GM21576 (cell line): Measurements from ENCODE around the gene ATXN1.

ENCODE experiments used
- ATAC-seq: cut with Tn5 transposase; IDR thresholded peaks from one replicate; pipeline ENCODE4 v1.9.1; 2021; ENCODE audit warnings: mild to moderate bottlenecking, moderate library complexity; ENCODE audit not compliant: unreplicated experiment

The ATXN1 gene

DNA sequence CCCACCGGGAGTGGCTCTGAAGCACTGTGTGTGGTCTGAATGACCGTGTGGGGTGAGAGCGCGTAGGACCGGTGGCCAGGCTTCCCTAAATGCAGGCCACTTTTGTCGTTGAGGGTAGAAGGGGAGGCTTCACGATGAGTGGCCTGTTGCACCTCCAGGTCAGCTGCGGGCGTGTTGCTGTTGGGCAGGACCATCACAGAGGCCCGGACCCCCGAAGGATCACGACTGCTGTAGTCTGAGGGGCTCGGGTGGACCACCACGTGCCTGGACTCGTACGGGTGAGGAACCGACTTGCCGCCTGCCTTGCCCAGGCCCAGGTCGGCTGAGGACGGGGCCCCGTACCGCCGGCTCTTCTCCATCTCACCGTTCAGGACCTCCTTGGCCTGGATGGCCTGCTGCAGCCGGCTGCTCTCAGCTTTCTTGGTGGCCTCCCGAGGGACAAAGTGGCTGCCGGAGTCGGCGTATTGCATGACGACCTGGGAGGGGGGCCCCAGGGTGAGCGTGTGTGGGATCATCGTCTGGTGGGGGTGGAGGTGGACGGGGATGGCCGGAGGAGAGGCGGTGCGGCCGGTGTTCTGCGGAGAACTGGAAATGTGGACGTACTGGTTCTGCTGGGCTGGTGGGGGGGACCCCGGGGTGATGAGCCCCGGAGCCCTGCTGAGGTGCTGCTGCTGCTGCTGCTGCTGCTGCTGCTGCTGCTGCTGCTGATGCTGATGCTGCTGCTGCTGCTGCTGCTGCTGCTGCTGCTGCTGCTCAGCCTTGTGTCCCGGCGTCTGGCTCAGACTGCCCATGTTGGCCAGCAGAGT is 434.1 kb downstream of the ATXN1 start:
- no peak for ATAC-seq

DNA sequence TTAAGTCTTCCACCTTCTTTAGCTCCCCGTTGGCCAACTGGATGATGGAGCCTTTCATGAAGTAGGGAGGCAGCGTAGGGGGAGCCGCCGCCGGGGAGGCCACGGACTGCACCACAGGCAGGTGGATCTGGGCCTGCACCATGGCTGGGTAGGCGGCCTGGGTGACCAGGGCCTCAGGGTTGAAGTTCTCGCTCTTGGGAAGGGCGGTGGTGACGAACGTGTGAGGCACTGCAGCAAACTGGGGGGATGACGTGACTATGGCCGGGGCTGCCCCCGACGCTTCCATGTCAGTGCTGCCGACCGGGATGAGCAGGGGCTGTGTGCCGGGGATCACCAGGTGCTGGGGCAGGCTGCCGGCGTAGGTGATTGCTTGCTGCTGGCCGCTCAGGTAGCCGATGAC is 434.7 kb downstream of the ATXN1 start:
- no peak for ATAC-seq

- ATAC-seq = no peak
Measured at GRCh38 chr6:16324606-16325225, 436.5 kb downstream of the ATXN1 start.

DNA sequence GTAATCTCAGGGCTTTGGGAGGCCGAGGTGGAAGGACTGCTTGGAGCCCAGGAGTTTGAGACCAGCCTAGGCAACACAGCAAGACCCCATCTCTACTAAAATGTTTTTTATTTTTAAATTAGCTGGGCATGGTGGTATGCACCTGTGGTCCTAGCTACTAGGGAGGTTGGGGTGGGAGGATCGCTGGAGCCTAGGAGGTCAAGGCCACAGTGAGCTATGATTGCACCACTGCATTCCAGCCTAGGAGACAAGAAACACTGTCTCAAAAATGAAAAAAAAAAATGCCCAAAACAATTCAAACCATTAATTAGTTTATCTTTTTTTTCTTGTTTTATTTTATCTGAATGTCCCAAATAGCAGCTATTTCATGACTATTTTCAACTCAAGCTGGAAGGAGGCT is 437.1 kb downstream of the ATXN1 start:
- ATAC-seq = no peak

DNA sequence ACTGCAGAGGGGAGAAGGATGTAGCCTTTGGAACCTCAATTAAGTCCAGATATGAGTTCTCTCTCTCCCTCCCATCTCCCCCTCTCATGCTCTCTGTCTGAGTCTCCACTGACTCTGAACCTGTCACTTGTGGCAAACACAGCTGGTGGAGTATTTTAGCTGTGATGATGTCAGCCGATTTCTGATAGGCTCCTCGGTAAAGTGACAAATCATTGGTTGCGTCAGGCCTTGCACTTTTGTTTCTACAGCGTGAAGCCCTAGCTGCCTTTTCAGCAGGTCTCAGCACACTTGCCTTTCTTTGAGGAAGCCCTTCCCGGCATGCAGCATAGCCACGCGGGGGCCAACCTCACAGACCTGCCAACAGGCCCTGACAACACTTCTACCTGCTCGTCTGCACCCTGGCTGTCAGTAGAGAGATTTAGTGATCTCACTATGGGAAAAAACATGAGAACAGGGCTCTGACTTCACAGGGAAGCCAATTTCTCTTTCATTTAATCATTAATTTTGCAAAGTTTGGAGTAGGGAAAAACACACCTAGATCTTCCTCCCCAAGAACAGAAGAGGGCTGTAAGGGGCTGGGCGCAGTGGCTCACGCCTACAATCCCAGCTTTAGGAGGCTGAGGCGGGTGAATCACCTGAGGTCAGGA is 438.5 kb downstream of the ATXN1 start:
- ATAC-seq = peak; percentile 81

DNA sequence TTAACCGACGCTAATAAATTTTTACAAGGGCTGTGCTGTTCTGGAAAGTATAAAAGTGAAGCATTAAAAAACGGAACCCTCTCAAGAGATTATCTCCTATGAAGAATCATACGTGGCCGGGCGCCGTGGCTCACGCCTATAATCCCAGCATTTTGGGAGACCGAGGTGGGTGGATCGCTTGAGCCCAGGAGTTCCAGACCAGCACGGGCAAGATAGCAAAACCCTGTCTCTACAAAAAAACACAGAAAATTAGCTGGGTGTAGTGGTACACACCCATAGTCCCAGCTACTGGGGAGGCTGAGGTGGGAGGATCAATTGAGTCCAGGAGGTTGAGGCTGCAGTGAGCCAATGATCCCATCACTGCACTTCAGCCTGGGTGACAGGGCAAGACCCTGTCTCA is 439.4 kb downstream of the ATXN1 start:
- no peak for ATAC-seq

DNA sequence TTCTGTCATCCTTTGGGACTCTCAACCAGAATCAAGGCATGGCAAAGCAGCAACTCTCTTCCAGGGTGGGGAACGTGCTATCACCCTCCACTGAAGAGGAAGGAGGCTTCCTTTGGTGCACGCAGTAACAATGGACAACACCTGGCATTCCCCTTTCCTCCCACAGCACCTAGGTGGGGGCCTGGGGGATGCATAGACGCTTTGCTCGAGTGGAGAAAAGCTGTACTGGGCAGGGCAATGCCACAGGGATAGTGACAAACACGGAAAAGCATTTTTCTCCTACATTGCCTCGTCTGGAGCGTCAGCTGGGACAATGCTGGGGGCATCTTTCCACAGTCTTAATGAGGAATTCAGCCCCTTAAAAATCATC is 439.9 kb downstream of the ATXN1 start:
- no peak for ATAC-seq

- no peak for ATAC-seq
Measured at GRCh38 chr6:16320533-16321340, 440.5 kb downstream of the ATXN1 start.

GRCh38 chr6:16319813-16320532 is 441.3 kb downstream of the ATXN1 start:
- peak; percentile 50 for ATAC-seq

DNA sequence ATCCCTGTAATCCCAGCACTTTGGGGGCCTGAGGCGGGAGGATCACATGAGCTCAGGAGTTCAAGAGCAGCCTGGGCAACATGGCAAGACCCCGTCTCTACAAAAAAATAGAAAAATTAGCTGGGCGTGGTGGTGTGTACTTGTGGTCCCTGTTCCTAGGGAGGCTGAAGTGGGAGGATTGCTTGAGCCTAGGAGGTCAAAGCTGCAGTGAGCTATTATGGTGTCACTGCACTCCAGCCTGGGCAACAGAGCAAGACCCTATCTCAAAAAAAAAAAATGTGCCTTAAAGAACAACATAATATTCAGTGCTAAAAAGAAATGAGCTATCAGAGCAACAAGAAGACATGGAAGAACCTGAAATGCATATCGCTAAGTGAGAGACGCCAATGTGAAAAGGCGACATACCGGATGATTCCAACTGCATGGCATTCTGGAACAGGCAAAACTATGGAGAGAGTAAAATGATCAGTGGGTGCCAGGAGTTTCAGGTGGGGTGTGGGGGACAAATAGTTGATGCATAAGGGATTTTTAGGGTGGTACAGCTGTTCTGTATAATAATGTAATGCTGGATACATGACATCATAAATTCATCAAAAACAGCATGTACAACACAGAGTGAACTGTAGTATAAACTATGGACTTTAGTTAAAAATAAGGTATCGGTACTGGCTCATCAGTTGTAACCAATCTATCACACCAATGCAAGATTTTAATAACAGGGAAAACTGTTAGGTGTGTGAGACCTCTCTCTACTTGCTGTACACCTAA is 442.1 kb downstream of the ATXN1 start:
- ATAC-seq = no peak

DNA sequence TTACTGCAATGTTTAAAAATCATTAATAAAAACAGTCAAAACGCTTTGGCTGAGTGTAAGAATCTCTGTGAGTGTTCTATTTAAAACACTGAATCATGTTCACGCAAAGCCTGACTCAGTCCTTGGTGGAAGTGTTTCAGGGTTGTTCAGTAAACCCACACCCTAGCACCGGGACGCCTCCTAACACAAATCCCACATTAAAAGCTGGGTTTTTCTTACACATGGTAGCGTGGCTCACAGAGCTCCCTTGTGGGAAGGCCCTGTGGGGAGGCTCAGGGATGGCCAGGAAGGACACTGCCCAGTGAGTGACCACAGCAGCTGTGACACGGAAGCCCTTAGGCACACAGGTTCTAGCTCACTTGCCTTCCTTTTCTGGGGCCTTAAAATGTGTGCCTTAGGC is 442.7 kb downstream of the ATXN1 start:
- no peak for ATAC-seq

- ATAC-seq = no peak
Measured at GRCh38 chr6:16316741-16317251, 444.5 kb downstream of the ATXN1 start.

DNA sequence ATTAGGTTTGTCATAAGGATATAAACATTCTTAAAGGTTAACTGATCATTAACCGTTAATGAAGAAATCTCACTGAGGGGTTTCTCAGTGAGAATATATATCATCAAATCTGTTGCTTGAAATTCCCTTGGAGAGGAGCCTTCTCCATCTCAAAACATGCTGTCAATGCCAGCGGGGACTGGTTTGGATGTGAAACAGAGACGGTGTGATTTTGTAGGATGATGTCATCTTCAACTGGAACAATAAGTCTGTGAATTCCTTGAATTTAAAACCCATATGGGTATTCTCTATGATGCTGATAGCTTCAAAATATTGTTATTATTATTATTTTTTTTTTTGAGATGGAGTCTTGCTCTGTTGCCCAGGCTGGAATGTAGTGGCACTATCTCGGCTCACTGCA is 447.0 kb downstream of the ATXN1 start:
- ATAC-seq = no peak

DNA sequence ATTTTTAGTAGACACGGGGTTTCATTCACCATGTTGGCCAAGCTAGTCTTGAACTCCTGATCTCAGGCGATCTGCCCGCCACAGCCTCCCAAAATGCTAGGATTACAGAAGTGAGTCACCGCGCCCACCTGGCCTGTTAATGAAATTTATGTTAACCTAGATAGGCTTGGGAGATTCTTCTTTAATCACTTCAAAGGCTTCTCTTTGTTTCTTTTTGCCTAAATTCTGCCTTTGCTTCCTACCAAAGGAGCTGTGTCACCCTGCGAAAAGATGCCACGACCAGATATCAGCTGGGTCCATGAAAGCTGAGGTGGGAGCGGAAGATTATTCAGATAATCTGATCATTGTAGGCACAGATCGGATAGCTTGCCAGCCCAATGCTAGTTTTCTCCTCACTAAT is 447.5 kb downstream of the ATXN1 start:
- ATAC-seq = no peak

GRCh38 chr6:16311763-16312162 is 449.5 kb downstream of the ATXN1 start:
- ATAC-seq = no peak

GRCh38 chr6:16306334-16306733 is 454.9 kb downstream of the ATXN1 start:
- no peak for ATAC-seq

DNA sequence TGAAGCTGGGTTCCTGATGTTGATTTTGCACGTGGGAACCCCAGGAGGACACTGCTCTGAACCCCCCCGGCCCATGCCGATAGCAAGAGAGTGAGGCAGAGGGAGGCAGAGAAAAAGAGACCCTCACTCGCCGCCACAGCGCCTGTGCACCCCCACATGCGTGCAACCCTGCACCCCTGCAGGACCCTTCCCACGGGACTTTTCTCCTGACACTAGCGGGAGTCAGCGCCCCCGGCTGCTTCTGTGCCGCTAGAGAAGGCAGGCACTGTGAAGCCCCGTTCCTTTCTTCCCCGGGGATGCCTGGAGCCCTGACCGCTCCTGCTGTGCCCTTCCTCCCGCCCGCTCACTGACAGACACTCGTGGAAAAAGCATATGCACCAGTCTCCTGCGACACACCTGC is 455.5 kb downstream of the ATXN1 start:
- ATAC-seq = peak; percentile 18

DNA sequence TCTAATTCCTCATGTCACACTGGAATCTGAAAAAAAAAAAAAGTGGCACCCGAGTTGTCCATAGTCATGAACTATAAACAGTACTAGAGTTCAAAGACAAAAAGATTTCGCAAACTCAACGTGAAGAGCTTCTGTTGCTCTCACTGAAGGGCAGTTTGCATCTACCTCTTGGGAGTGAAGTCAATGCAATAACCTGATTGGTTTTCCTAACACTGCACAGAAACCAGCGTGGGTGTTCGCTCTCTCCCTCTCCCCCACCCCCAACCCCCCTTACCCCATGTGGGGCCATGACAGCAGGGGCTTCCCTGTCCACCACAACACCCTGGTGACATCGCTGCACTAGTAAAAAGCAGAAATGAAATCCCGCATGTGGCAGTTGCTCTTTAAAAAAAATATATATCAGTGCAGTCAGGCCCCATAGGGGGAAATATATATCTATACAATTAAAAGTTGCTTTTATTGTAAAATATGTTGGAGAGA is 456.0 kb downstream of the ATXN1 start:
- ATAC-seq = peak; percentile 83

GRCh38 chr6:16302721-16303552 is 458.3 kb downstream of the ATXN1 start:
- ATAC-seq = no peak
